Measurements from ENCODE around the gene YTHDF1.
"Not testable (repeated sequence)": the region's sequence is repeated elsewhere in the genome, so short reads cannot be mapped to it uniquely, and the experiment has no call there.

The YTHDF1 gene

GRCh38 chr20:63254606-63255384, 38.9 kb upstream of the YTHDF1 start:
- TF ChIP-seq CTCF (IDR thresholded peaks at IDR 0.05; ENCODE audit: borderline replicate concordance, insufficient read depth, low read depth, low read length), result no peak

DNA sequence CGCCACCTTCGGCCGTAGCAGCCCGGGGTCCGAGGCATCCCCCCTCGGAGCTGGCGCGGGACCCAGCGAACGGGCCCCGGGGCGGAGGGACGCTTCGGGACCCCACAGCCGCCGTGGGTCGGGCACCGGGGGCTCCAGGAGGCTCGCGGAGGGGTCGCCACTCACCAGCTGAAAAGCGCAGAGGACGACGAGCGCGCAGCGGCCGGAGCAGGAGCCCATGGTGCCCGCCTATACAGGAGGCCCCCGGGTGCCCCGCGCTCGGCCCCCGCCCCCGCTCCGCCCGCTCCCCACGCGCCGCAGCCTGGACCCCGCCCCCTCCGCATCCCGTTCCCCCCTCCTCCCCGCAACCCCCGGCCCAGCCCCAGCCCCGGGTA, 38.3 kb upstream of the YTHDF1 start, which contains the start of gene NKAIN4:
Gene NKAIN4, minus strand, starts transcription at position 232 of the 374 bp plus-strand sequence. Its CDS starts 13 bp downstream, at position 219.
- no peak within 1 kb of the TSS for H3K4me3 ChIP-seq (ENCODE audit: low read depth, low read length)
- no peak for TF ChIP-seq CTCF (IDR thresholded peaks at IDR 0.05; ENCODE audit: borderline replicate concordance, insufficient read depth, low read depth, low read length)

More at GRCh38 chr20:63254606-63255384, 38.9 kb upstream of the YTHDF1 start:
- H3K4me3 ChIP-seq (ENCODE audit: low read depth, low read length), result no peak overlapping the region

- no peak for TF ChIP-seq CTCF (IDR thresholded peaks at IDR 0.05; ENCODE audit: borderline replicate concordance, insufficient read depth, low read depth, low read length)
- no peak overlapping the region for H3K4me3 ChIP-seq (ENCODE audit: low read depth, low read length)
Measured at GRCh38 chr20:63253438-63254231, 37.7 kb upstream of the YTHDF1 start.

GRCh38 chr20:63253065-63253437, 37.1 kb upstream of the YTHDF1 start:
- no peak overlapping the region for H3K4me3 ChIP-seq (ENCODE audit: low read depth, low read length)

GRCh38 chr20:63252284-63252711, 36.4 kb upstream of the YTHDF1 start:
- no peak for TF ChIP-seq CTCF (IDR thresholded peaks at IDR 0.05; ENCODE audit: borderline replicate concordance, insufficient read depth, low read depth, low read length)
- H3K4me3 ChIP-seq (ENCODE audit: low read depth, low read length), result no peak overlapping the region

More at GRCh38 chr20:63253065-63253437, 37.1 kb upstream of the YTHDF1 start:
- TF ChIP-seq CTCF (IDR thresholded peaks at IDR 0.05; ENCODE audit: borderline replicate concordance, insufficient read depth, low read depth, low read length), result no peak

DNA sequence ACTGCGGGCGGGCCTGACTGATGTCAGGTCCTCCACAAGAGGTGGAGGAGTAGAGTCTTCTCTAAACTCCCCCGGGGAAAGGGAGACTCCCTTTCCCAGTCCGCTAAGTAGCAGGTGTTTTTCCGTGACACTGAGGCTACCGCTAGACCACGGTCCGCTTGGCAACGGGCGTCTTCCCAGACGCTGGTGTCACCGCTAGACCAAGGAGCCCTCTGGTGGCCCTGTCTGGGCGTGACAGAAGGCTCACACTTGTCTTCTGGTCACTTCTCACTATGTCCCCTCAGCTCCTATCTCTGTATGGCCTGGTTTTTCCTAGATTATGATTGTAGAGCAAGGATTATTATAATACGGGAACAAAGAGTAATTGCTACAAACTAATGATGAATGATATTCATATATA, 35.4 kb upstream of the YTHDF1 start:
- 0 out of 2 replicates have a peak, but pooled peaks have one; percentile 21 for TF ChIP-seq CTCF (IDR thresholded peaks at IDR 0.05; ENCODE audit: borderline replicate concordance, insufficient read depth, low read depth, low read length)
- H3K4me3 ChIP-seq (ENCODE audit: low read depth, low read length), result not testable (repeated sequence)
